AG04449 (cell line): ENCODE results near the gene PLXNA4.

Source experiments
- CTCF ChIA-PET: fragments of 350-600 bp; formaldehyde crosslinking; extraction: SDS; loops from one replicate; lab custom pipeline; 2021; ENCODE audit warnings: antibody characterized with exemption; lab: Yijun Ruan, JAX
- POLR2A ChIA-PET: fragments of 400-600, 350-600 bp; formaldehyde crosslinking; extraction: SDS; loops from one replicate; lab custom pipeline; 2020; ENCODE audit warnings: antibody characterized with exemption, inconsistent platforms; lab: Yijun Ruan, JAX
- DNase-seq: peaks from one replicate; pipeline ENCODE4 v3.0.0-alpha.2; 2010; ENCODE audit warnings: low read depth, low spot score
- H3K4me3 ChIP-seq: 2 replicates; pipeline ENCODE4 v1.5.1; 2011; ENCODE audit warnings: low read depth, mild to moderate bottlenecking, control low read depth, low read length
- TF ChIP-seq, protein P1 (sequence below): IDR thresholded peaks from one replicate; pipeline ENCODE4 v1.5.1; 2011; ENCODE audit warnings: mild to moderate bottlenecking, moderate library complexity, low read length, control low read depth, inconsistent platforms; ENCODE audit not compliant: insufficient read depth; ENCODE audit errors: missing control alignments

The PLXNA4 gene

DNA sequence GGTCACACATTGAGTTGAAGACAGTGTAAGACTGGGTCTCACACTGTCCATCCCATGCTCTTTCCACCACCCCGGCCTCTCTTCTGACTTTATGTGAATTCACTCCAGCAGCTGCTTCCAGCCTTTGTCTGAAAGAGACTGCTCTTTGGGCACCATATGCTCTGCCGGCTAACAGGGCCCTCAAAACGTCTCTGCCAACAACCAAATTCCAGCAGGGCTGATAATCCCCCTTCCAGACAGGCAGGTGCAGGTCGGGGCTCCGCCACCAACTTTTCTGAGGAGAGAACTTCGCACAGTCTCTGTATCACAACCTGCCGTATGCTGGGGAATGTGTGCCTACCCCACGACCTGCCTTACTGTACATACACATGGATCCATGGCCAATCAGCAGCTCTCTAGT is 64.3 kb downstream of the PLXNA4 start:
- TF ChIP-seq, protein P1, sequence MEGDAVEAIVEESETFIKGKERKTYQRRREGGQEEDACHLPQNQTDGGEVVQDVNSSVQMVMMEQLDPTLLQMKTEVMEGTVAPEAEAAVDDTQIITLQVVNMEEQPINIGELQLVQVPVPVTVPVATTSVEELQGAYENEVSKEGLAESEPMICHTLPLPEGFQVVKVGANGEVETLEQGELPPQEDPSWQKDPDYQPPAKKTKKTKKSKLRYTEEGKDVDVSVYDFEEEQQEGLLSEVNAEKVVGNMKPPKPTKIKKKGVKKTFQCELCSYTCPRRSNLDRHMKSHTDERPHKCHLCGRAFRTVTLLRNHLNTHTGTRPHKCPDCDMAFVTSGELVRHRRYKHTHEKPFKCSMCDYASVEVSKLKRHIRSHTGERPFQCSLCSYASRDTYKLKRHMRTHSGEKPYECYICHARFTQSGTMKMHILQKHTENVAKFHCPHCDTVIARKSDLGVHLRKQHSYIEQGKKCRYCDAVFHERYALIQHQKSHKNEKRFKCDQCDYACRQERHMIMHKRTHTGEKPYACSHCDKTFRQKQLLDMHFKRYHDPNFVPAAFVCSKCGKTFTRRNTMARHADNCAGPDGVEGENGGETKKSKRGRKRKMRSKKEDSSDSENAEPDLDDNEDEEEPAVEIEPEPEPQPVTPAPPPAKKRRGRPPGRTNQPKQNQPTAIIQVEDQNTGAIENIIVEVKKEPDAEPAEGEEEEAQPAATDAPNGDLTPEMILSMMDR = no peak
- ChIA-PET POLR2A (no interaction called here), CTCF (no interaction called here)
- no peak overlapping the region for H3K4me3 ChIP-seq
- DNase-seq = no peak

DNA sequence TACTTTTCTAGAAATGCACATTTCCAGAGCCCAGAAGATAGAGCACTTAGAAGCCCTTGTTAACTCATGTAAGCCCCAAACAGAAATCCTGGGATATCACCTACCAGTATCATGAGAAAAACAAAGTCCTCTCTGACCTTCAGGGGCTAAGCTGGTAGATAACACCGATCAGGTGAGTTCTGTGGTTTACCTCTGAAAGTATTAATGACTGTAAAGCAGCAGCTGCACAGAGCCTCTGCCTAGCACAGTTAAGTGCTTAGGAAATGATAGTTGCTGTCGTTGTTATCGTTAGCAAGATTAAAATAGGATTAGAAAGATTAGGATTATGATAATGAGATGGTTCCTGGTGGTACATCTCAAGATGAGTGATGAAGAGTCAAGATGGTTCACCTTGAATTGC is 64.9 kb downstream of the PLXNA4 start:
- no peak overlapping the region for H3K4me3 ChIP-seq
- no peak for DNase-seq
- ChIA-PET POLR2A (no interaction called here), CTCF (no interaction called here)
- TF ChIP-seq, protein P1 = no peak

DNA sequence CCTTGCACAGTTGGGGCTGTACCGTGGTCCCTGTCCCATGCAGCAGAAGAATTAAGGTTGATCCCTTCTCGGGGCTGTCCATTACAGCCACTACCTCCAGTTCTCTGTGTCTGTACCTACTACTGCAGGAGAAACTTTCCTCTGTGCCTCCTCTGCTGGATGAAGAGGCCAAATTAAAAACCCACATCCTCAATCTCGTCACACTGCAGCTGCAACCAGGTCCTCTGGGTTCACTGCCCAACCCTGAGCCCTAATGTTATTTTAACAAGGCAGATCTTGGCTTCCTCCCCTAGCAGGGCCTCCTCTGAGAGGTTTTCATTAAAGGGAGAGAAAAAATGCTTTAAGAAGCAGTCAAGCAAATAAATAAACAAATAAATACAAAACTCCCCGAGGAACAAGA is 66.6 kb downstream of the PLXNA4 start:
- ChIA-PET CTCF (no interaction called here), POLR2A (no interaction called here)
- TF ChIP-seq, protein P1 = no peak
- DNase-seq = no peak
- no peak overlapping the region for H3K4me3 ChIP-seq

DNA sequence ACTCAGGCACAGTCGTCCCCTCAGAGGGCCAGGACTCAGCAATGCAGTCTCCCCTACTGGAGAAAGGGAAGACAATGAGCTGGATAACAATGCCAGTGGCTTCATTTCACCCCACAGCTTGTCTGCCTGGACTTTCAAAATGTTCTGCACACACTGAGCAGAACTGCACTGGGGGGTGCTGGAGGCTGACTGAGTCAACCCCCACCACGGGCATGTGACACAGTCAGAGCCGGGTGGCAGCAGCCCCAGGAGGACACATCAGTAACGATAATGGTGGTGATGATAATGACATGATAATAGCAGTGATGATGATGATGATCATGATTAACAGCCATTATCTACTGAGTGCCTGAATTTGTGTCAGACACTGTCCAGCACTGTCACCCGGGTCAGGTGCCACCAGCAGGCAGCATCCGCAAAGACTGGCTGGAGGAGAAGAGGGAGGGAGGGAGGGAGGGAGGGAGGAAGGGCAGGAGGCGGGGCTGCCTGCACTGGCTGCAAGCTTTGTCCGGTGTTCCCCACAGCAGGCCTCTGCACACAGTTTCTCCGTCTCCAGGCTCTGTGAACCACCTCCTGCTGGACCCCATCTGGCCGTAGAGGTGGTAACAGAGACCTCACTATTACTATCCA is 67.4 kb downstream of the PLXNA4 start:
- DNase-seq = no peak
- ChIA-PET POLR2A (no interaction called here), CTCF (no interaction called here)
- no peak overlapping the region for H3K4me3 ChIP-seq
- TF ChIP-seq, protein P1 = no peak

DNA sequence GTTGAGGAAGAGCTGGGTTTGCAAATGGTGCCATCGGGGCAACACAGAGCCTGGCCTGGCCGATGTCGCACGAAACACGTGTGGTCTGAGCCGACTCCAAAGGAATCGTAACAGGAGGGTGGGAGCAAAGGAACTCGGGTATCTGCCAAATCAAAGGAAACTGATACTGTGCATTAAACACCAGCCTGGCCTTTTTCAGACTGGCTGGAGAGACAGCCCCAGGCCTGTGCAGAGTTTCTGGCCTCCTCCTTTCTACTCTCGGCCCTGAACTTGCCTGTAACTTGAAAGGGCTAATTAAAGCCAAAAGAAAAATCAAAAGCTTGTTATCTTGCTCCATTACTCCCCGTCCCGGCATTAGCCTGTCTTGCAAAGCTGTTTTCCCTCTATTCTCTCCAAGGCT is 71.4 kb downstream of the PLXNA4 start:
- no peak overlapping the region for H3K4me3 ChIP-seq
- DNase-seq = no peak
- ChIA-PET POLR2A (no interaction called here), CTCF (interaction anchor here (1.6 kb wide), 1 partner anchor 11 kb away, joined by 3 read pairs; no protein-coding TSS in a partner anchor)
- TF ChIP-seq, protein P1 = no peak

DNA sequence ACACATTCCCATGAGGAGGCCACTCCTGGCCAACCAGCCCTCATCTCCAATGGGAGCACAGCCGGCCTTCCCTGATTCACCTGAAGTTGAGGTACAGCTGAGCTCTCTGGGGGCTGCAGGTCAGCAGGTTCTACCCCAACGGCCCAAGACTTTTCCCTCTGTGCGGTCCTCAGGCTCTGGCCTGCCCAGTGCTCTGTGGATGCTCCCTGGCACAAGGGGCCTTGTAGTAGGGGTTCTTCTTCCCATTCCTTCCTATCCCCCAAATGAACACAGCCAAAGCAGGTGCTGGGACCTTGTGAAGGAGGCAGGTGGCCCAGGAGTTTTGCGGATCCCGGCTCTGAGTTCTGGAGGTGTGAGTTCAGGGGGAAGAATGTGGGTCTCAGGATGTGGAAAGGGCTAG is 72.2 kb downstream of the PLXNA4 start:
- TF ChIP-seq, protein P1 = no peak
- POLR2A ChIA-PET = no interaction called here
- CTCF ChIA-PET = interaction anchor here (1.6 kb wide), 1 partner anchor 10 kb away, joined by 3 read pairs; no protein-coding TSS in a partner anchor
- no peak overlapping the region for H3K4me3 ChIP-seq
- no peak for DNase-seq
